Upper lobe of left lung (tissue), 4 donors: Measurements from ENCODE around the gene DNMT3A.

Source experiments
- EP300 ChIP-seq, 4 donors: sonication (generic); formaldehyde crosslinking; IDR thresholded peaks; one replicate each; pipeline ENCODE4 v1.5.1; 2017; ENCODE audit warnings: antibody characterized with exemption in 4 of 4, control low read depth in 2 of 4
- POLR2A ChIP-seq, 4 donors: fragments of 450-650 bp; IDR thresholded peaks; one replicate each; pipeline ENCODE4 v1.5.1; 2016 to 2017; ENCODE audit warnings: antibody characterized with exemption in 4 of 4, mild to moderate bottlenecking in 2 of 4
- POLR2AphosphoS5 ChIP-seq, 2 donors: sonication (generic); formaldehyde crosslinking; IDR thresholded peaks; one replicate each; pipeline ENCODE4 v1.5.1; 2017; ENCODE audit warnings: antibody characterized with exemption in 2 of 2
- TF ChIP-seq, protein P1 (sequence below), 6 experiments: fragments of 450-650 bp in 4 of 6; fragments of 200-600 bp in 2 of 6; sonication (generic) in 2 of 6; IDR thresholded peaks; one replicate each; pipeline ENCODE4 v1.5.1; 2016 to 2019; ENCODE audit warnings: antibody characterized with exemption in 6 of 6

DNA sequence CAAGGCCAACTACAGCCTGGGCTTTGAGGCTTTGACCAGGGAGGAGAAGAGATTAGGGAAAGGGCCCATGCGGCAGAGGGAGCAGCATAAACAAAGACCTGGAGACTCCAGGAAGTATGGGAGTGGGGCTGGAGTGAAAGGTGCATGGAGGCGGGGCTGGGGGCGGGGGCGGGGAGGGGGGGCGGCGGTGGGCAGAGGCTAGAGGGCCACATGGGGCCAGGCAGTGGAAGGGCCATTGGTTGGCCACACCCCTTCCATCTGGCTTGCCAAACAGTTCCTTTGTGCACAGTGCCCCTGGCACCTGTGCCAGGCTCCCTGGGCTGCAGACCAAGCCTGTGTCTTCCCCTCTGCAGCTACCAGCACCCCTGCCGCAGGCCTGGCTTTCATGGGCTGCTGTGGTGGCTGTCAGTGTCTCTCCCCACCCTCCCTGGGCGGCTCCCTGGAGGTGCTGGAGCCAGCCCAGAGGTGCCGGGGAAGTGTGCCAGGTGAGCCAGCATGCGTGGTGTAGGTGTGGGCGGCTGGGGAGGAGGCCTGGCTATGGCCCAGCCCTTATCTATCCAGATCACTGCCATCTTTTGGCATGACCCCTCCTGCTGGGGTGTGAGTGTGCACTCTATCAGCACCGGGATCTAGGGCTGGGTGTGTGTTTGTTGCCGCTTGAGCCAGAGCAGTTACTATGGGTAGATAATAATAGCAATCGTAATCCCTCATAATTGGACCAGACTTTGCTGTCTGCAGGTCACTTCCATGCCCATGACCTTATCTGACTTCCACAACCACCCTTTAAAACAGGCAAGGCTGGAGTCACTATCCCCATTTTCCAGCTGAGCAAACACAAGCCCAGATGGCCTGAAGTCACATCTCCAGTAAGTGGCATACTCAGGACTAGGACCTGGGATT, 30.5 kb downstream of the DNMT3A start:
- TF ChIP-seq POLR2A (IDR thresholded peaks at IDR 0.05): no peak
- TF ChIP-seq EP300 (IDR thresholded peaks at IDR 0.05): no peak
- TF ChIP-seq, protein P1, sequence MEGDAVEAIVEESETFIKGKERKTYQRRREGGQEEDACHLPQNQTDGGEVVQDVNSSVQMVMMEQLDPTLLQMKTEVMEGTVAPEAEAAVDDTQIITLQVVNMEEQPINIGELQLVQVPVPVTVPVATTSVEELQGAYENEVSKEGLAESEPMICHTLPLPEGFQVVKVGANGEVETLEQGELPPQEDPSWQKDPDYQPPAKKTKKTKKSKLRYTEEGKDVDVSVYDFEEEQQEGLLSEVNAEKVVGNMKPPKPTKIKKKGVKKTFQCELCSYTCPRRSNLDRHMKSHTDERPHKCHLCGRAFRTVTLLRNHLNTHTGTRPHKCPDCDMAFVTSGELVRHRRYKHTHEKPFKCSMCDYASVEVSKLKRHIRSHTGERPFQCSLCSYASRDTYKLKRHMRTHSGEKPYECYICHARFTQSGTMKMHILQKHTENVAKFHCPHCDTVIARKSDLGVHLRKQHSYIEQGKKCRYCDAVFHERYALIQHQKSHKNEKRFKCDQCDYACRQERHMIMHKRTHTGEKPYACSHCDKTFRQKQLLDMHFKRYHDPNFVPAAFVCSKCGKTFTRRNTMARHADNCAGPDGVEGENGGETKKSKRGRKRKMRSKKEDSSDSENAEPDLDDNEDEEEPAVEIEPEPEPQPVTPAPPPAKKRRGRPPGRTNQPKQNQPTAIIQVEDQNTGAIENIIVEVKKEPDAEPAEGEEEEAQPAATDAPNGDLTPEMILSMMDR (IDR thresholded peaks at IDR 0.05): no peak
- TF ChIP-seq POLR2AphosphoS5 (IDR thresholded peaks at IDR 0.05): no peak
